NB4 (cell line): ENCODE measurements around the gene EEF1AKMT3.

Experiments used
- CTCF ChIP-seq: IDR thresholded peaks from one replicate; pipeline ENCODE4 v1.5.1; 2012; ENCODE audit warnings: low read depth, low read length
- MAX ChIP-seq: IDR thresholded peaks from 2 replicates; pipeline ENCODE4 v1.6.1; 2011; ENCODE audit warnings: low read depth, low read length
- MYC ChIP-seq: IDR thresholded peaks from 2 replicates; pipeline ENCODE4 v1.6.1; 2011; ENCODE audit warnings: low read depth, low read length
- POLR2A ChIP-seq: IDR thresholded peaks from 2 replicates; pipeline ENCODE4 v1.6.1; 2011; ENCODE audit warnings: mild to moderate bottlenecking; ENCODE audit not compliant: insufficient read length; ENCODE audit errors: extremely low read depth

GRCh38 chr12:57815177-57816000, 43.0 kb downstream of the EEF1AKMT3 start:
- TF ChIP-seq CTCF (peak; percentile 13), POLR2A (no peak), MAX (no peak), MYC (no peak)
